A673 (cell line): ENCODE data around the gene DNAJC6. TPM values are rescaled to one million over a fixed set of nuclear protein-coding genes. Genes with fewer than 3 reads are reported as not detected.

Experiments
- BruUV-seq: library from RNA; stranded (reverse); fragments of 400-500 nt; replicated peaks from 2 replicates; lab custom pipeline; 2021; lab: Mats Ljungman, UMichigan
- CTCF ChIA-PET: fragments of 300-600 bp; sonication (Branson Sonifier 250); formaldehyde crosslinking; loops from one replicate; lab custom pipeline; 2022; ENCODE audit warnings: antibody characterized with exemption; lab: Charles Lee
- POLR2A ChIA-PET: fragments of 300-600 bp; sonication (Branson Sonifier 250); formaldehyde crosslinking; loops from one replicate; lab custom pipeline; 2022; ENCODE audit warnings: antibody characterized with exemption; ENCODE audit not compliant: low non-redundant PET; lab: Charles Lee
- DNase-seq: peaks from one replicate; pipeline ENCODE4 v3.0.0-alpha.2; 2015; ENCODE audit warnings: low spot score
- H3K27ac ChIP-seq: fragments of 200-600 bp; sonication (generic); 2 replicates; pipeline ENCODE4 v1.5.1; 2016; ENCODE audit warnings: mixed run types, low read depth, mild to moderate bottlenecking, mixed read lengths, antibody characterized with exemption, low read length; ENCODE audit not compliant: poor library complexity, severe bottlenecking
- H3K27me3 ChIP-seq: fragments of 200-600 bp; sonication (generic); replicated peaks from 2 replicates; pipeline ENCODE4 v1.6.1; 2017; ENCODE audit warnings: mixed run types, low read depth, mild to moderate bottlenecking, mixed read lengths, antibody characterized with exemption, low read length; ENCODE audit not compliant: insufficient read depth, poor library complexity
- H3K36me3 ChIP-seq: fragments of 200-600 bp; sonication (generic); 2 replicates; pipeline ENCODE4 v1.6.1; 2016; ENCODE audit warnings: mixed run types, mild to moderate bottlenecking, mixed read lengths, antibody characterized with exemption, low read length; ENCODE audit not compliant: insufficient read depth, poor library complexity, severe bottlenecking
- H3K4me1 ChIP-seq: fragments of 200-600 bp; sonication (generic); 2 replicates; pipeline ENCODE4 v1.6.1; 2017; ENCODE audit warnings: mixed run types, mild to moderate bottlenecking, mixed read lengths, antibody characterized with exemption, low read length; ENCODE audit not compliant: insufficient read depth, poor library complexity, severe bottlenecking
- H3K4me3 ChIP-seq: fragments of 200-600 bp; sonication (generic); 2 replicates; pipeline ENCODE4 v1.5.1; 2016; ENCODE audit warnings: low read depth, mixed run types, mild to moderate bottlenecking, mixed read lengths, low read length; ENCODE audit not compliant: poor library complexity, severe bottlenecking
- H3K9me3 ChIP-seq: fragments of 200-600 bp; sonication (generic); 2 replicates; pipeline ENCODE4 v1.6.1; 2016; ENCODE audit warnings: mixed run types, low read depth, mild to moderate bottlenecking, mixed read lengths, antibody characterized with exemption, low read length; ENCODE audit not compliant: poor library complexity, severe bottlenecking
- EZH2 ChIP-seq: fragments of 200-600 bp; sonication (generic); IDR thresholded peaks from 2 replicates; pipeline ENCODE4 v1.6.1; 2017; ENCODE audit warnings: borderline replicate concordance, low read depth, mild to moderate bottlenecking, mixed read lengths, antibody characterized with exemption, low read length; ENCODE audit not compliant: poor library complexity, severe bottlenecking
- intact Hi-C: fragments of 100-400 bp; cut with micrococcal nuclease; formaldehyde crosslinking; loops from one replicate; pipeline ENCODE4 v1.10.0; 2022; ENCODE audit not compliant: unreplicated experiment
- total RNA-seq: library from RNA; stranded (reverse); gene quantifications from 2 replicates; pipeline ENCODE4 v1.2.3, GENCODE V29; 2021
- TF ChIP-seq, protein P1 (sequence below): fragments of 300-800, 200-600 bp; sonication (generic); conservative IDR thresholded peaks from 2 replicates; pipeline ENCODE4 v1.5.1; 2017; ENCODE audit warnings: low read depth, mild to moderate bottlenecking, antibody characterized with exemption, low read length, moderate library complexity, mixed read lengths

The DNAJC6 gene
- total RNA-seq, 1 experiment from 2014 or later, result 1.1 TPM

DNA sequence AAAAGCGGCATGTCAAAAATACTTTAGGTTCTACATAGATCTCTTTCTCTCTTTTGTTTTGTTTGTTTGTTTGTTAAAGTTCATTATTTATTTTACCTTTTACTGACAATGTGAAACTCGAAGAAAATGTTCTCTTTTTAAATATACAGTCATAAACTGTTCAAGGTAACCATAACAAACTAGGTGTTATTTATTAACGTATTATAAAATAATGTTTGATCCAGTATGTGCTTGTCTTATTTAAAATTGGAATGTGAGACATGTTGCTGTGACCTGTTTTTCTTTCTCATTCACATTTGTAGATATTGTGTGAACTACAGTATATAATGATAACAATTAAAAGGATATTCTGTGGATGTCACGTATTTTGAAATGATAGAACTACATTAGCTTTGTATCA lies 105.2 kb downstream of the DNAJC6 start:
- Histone ChIP-seq H3K36me3 (no peaks in the 10 kb centered on the region), H3K9me3 (no peaks in the 10 kb centered on the region), H3K27me3 (peaks cover 5% of the 10 kb centered on the region), H3K4me3 (no peak overlapping the region), H3K4me1 (peaks cover 4% of the 10 kb centered on the region), H3K27ac (no peak overlapping the region)
- no peak for TF ChIP-seq EZH2
- TF ChIP-seq, protein P1, sequence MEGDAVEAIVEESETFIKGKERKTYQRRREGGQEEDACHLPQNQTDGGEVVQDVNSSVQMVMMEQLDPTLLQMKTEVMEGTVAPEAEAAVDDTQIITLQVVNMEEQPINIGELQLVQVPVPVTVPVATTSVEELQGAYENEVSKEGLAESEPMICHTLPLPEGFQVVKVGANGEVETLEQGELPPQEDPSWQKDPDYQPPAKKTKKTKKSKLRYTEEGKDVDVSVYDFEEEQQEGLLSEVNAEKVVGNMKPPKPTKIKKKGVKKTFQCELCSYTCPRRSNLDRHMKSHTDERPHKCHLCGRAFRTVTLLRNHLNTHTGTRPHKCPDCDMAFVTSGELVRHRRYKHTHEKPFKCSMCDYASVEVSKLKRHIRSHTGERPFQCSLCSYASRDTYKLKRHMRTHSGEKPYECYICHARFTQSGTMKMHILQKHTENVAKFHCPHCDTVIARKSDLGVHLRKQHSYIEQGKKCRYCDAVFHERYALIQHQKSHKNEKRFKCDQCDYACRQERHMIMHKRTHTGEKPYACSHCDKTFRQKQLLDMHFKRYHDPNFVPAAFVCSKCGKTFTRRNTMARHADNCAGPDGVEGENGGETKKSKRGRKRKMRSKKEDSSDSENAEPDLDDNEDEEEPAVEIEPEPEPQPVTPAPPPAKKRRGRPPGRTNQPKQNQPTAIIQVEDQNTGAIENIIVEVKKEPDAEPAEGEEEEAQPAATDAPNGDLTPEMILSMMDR, result no peak
- no TSS peak for BruUV-seq
- POLR2A ChIA-PET, result no interaction called here
- no peak for DNase-seq
- intact Hi-C loops, result no loop called here
- CTCF ChIA-PET, result no interaction called here

DNA sequence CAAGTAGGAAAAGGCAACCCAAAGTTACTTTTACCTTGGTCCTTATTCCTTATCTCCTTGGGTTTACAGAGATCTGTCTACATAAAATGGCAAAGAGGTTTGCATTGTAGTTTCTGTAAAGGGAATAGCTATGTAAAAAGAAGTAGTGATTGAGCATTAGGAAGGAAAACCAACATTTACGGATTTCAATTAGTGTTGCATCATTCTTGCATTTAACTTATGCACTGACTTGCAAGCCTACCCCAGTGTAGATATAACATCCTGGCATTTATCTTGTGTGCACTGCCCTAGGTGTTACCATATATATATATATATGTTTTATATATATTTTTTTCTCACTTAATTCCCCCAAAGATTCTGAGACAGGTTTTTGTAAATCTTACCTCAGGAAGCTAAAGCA lies 107.4 kb downstream of the DNAJC6 start:
- intact Hi-C loops, result no loop called here
- TF ChIP-seq, protein P1, result no peak
- TF ChIP-seq EZH2, result no peak

DNA sequence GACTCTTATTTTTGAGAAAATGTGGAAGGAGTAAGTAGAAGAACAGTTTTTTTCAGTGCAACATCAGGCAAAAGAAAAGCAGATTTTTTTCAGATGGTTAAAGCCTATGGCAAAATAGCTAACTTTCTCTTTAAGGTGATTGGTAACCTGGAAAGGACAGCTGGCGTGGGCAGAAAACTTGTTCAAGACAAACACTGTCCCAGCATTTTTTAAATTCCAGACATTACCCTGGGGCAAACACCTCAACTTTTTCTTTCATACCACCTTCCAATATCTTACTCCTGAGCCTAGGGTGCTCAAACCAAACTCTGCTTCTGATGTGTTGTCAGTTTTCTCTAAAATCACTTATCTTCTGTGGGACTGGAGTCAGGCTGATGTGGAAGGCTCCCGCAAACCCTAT lies 108.4 kb downstream of the DNAJC6 start:
- no peaks in the 10 kb centered on the region for H3K9me3 ChIP-seq
- H3K27ac ChIP-seq, result no peak overlapping the region
- H3K27me3 ChIP-seq, result peaks cover 5% of the 10 kb centered on the region
- H3K4me3 ChIP-seq, result no peak overlapping the region
- POLR2A ChIA-PET, result no interaction called here
- TF ChIP-seq EZH2, result no peak
- TF ChIP-seq, protein P1, result no peak
- no peak for DNase-seq
- no TSS peak for BruUV-seq
- CTCF ChIA-PET, result no interaction called here
- peaks cover 5% of the 10 kb centered on the region for H3K4me1 ChIP-seq
- H3K36me3 ChIP-seq, result no peaks in the 10 kb centered on the region
- intact Hi-C loops, result no loop called here

More for the DNA sequence above, 107.4 kb downstream of the DNAJC6 start:
- Histone ChIP-seq H3K4me3 (no peak overlapping the region), H3K36me3 (no peaks in the 10 kb centered on the region), H3K9me3 (no peaks in the 10 kb centered on the region), H3K4me1 (peaks cover 5% of the 10 kb centered on the region), H3K27me3 (peaks cover 5% of the 10 kb centered on the region), H3K27ac (no peak overlapping the region)
- BruUV-seq, result no TSS peak
- ChIA-PET POLR2A (no interaction called here), CTCF (no interaction called here)
- no peak for DNase-seq
